HepG2 (cell line): ENCODE results near the gene ZNF331. TPM values are rescaled to one million over a fixed set of nuclear protein-coding genes. Genes with fewer than 3 reads are reported as not detected.

Experiments used
- ARID2 ChIP-seq: sonication (generic); formaldehyde crosslinking; IDR thresholded peaks from 2 replicates; pipeline ENCODE4 v1.8.1; 2022; ENCODE audit warnings: mild to moderate bottlenecking, missing genetic modification reagents, borderline replicate concordance
- BCL6 ChIP-seq: IDR thresholded peaks from 2 replicates; pipeline ENCODE4 v1.6.1; 2016; ENCODE audit warnings: missing genetic modification reagents, missing compliant biosample characterization
- HNRNPH1 ChIP-seq: fragments of 200-400 bp; formaldehyde crosslinking; optimal IDR thresholded peaks from 2 replicates; pipeline ENCODE3; 2017; ENCODE audit warnings: mild to moderate bottlenecking, low read depth, low read length
- HNRNPL ChIP-seq: fragments of 200-400 bp; formaldehyde crosslinking; IDR thresholded peaks from 2 replicates; pipeline ENCODE4 v1.6.1; 2017; ENCODE audit warnings: mild to moderate bottlenecking, low read depth, low read length
- IRF2 ChIP-seq: IDR thresholded peaks from 2 replicates; pipeline ENCODE4 v1.6.1; 2018; ENCODE audit warnings: missing genetic modification reagents, missing compliant biosample characterization
- KAT8 ChIP-seq: IDR thresholded peaks from 2 replicates; pipeline ENCODE4 v1.6.1; 2016; ENCODE audit warnings: missing genetic modification reagents, missing compliant biosample characterization
- KDM5A ChIP-seq: fragments of 200-600 bp; sonication (generic); IDR thresholded peaks from 2 replicates; pipeline ENCODE4 v1.7.0; 2018; ENCODE audit warnings: antibody characterized with exemption, mild to moderate bottlenecking, low read length, borderline replicate concordance
- KMT2B ChIP-seq: IDR thresholded peaks from 2 replicates; pipeline ENCODE4 v1.6.1; 2016; ENCODE audit warnings: missing genetic modification reagents, missing compliant biosample characterization
- MXD4 ChIP-seq: IDR thresholded peaks from 2 replicates; pipeline ENCODE4 v1.6.1; 2016; ENCODE audit warnings: mild to moderate bottlenecking, missing biosample characterization, missing genetic modification reagents
- NFYC ChIP-seq: IDR thresholded peaks from 2 replicates; pipeline ENCODE4 v1.6.1; 2016; ENCODE audit warnings: missing genetic modification reagents, missing compliant biosample characterization
- SKI ChIP-seq: fragments of 450-650 bp; IDR thresholded peaks from one replicate; pipeline ENCODE4 v1.6.1; 2018; ENCODE audit warnings: mild to moderate bottlenecking; ENCODE audit not compliant: partially characterized antibody
- SMC3 ChIP-seq: IDR thresholded peaks from 2 replicates; pipeline ENCODE4 v1.6.1; 2011; ENCODE audit warnings: low read length, improper control_type of control experiment
- SUZ12 ChIP-seq: fragments of 150-350 bp; IDR thresholded peaks from 2 replicates; pipeline ENCODE4 v1.6.1; 2014; ENCODE audit warnings: low read depth, low read length
- TBX2 ChIP-seq: sonication (generic); formaldehyde crosslinking; IDR thresholded peaks from 2 replicates; pipeline ENCODE4 v1.5.0; 2020; ENCODE audit warnings: missing genetic modification reagents, mild to moderate bottlenecking, borderline replicate concordance
- THAP11 ChIP-seq: IDR thresholded peaks from 2 replicates; pipeline ENCODE4 v1.6.1; 2016; ENCODE audit warnings: missing biosample characterization, missing genetic modification reagents
- ZFP82 ChIP-seq: sonication (generic); formaldehyde crosslinking; IDR thresholded peaks from 2 replicates; pipeline ENCODE4 v1.5.1; 2020; ENCODE audit warnings: mild to moderate bottlenecking, missing genetic modification reagents, borderline replicate concordance
- ZMYM2 ChIP-seq: sonication (generic); formaldehyde crosslinking; IDR thresholded peaks from 2 replicates; pipeline ENCODE4 v1.8.0; 2022; ENCODE audit warnings: mild to moderate bottlenecking, missing genetic modification reagents
- ZNF558 ChIP-seq: sonication (generic); formaldehyde crosslinking; IDR thresholded peaks from 2 replicates; pipeline ENCODE4 v1.9.0; 2022; ENCODE audit warnings: mild to moderate bottlenecking, missing genetic modification reagents, borderline replicate concordance
- polyA plus RNA-seq, 8 experiments: library from polyadenylated mRNA; depleted of rRNA in 3 of 8; stranded (reverse) in 7 of 8; unstranded in 1 of 8; fragments of >200 nt; fragmentation: Illumina TruSeq in 4 of 8; extraction: Trizol in 4 of 8; gene quantifications; 2 replicates each; pipeline versions ENCODE4 v1.2.1 to v1.2.3, GENCODE V29; 2011 to 2016; ENCODE audit warnings: low read depth in 4 of 8, missing spikeins in 1 of 8, mixed read lengths in 1 of 8; ENCODE audit not compliant: insufficient read depth in 1 of 8
- total RNA-seq, 5 experiments: library from RNA; depleted of rRNA; stranded (reverse); fragments of >200 nt; fragmentation: Illumina TruSeq; extraction: Trizol; gene quantifications; 2 replicates each; pipeline ENCODE4 v1.2.3, GENCODE V29; 2016; ENCODE audit warnings: low read depth in 1 of 5
- TF ChIP-seq, protein P1 (sequence below): sonication (generic); formaldehyde crosslinking; IDR thresholded peaks from 2 replicates; pipeline ENCODE4 v1.5.1; 2020; ENCODE audit warnings: missing genetic modification reagents, mild to moderate bottlenecking, borderline replicate concordance
- TF ChIP-seq, protein P2 (sequence below): sonication (generic); formaldehyde crosslinking; IDR thresholded peaks from 2 replicates; pipeline ENCODE4 v1.4.0; 2020; ENCODE audit warnings: missing genetic modification reagents
- TF ChIP-seq, protein P3 (sequence below): IDR thresholded peaks from 2 replicates; pipeline ENCODE4 v1.6.1; 2018; ENCODE audit warnings: missing genetic modification reagents
- TF ChIP-seq, protein P4 (sequence below): sonication (generic); formaldehyde crosslinking; IDR thresholded peaks from 2 replicates; pipeline ENCODE4 v1.5.1; 2020; ENCODE audit warnings: mild to moderate bottlenecking, missing genetic modification reagents, moderate library complexity
- TF ChIP-seq, protein P5 (sequence below): sonication (generic); formaldehyde crosslinking; IDR thresholded peaks from 2 replicates; pipeline ENCODE4 v1.4.0; 2020; ENCODE audit warnings: missing genetic modification reagents

ZNF331 gene
- total and polyA plus RNA-seq, 2 of the 13 experiments (the other 11 are each of a cell fraction or from before 2014, with no cell fraction given) = 8.2 to 13.3 TPM

DNA sequence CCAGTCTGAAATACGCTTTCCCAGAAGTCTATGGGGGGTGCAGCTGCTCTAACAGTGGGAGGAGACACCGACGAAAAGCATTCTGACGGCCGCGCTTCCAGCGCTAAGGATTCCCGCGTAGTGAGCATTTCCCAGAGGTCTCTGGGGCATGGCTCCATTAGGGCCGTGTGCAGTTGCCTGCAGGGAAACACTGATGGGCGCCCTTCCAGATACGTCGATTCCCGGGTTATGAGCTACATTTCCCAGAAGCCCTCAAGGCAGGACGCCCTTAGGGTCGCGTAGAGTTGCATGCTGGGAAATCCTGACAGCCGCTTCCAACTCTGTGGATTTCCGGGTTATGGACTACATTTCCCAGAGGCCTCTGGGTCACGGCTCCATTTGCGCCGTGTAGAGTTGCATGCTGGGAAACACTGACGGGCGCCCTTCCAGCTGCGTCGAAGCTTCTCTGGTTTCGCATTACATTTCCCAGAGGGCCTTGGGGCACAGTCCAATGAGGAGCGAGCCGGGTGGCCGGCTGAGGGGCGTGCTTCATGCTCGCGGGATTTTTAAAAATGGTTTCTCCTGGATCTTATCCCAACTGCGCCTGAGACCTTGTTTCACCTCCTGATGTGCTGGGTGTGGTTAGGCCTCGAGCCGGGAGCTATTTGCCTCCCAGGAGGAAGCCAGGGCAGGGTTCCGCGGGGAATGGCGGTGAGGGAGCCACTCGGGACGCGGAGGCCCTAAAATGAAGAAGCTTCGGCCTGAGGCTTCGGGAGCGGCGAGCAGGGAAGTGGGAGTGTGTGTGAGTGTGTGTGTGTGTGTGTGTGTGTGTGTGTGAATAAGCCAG lies 17.2 kb upstream of the ZNF331 start (continued):
- TF ChIP-seq, protein P1, sequence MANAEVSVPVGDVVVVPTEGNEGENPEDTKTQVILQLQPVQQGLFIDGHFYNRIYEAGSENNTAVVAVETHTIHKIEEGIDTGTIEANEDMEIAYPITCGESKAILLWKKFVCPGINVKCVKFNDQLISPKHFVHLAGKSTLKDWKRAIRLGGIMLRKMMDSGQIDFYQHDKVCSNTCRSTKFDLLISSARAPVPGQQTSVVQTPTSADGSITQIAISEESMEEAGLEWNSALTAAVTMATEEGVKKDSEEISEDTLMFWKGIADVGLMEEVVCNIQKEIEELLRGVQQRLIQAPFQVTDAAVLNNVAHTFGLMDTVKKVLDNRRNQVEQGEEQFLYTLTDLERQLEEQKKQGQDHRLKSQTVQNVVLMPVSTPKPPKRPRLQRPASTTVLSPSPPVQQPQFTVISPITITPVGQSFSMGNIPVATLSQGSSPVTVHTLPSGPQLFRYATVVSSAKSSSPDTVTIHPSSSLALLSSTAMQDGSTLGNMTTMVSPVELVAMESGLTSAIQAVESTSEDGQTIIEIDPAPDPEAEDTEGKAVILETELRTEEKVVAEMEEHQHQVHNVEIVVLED (CRISPR knock-in tag) = peak; percentile 88
- TF ChIP-seq, protein P2, sequence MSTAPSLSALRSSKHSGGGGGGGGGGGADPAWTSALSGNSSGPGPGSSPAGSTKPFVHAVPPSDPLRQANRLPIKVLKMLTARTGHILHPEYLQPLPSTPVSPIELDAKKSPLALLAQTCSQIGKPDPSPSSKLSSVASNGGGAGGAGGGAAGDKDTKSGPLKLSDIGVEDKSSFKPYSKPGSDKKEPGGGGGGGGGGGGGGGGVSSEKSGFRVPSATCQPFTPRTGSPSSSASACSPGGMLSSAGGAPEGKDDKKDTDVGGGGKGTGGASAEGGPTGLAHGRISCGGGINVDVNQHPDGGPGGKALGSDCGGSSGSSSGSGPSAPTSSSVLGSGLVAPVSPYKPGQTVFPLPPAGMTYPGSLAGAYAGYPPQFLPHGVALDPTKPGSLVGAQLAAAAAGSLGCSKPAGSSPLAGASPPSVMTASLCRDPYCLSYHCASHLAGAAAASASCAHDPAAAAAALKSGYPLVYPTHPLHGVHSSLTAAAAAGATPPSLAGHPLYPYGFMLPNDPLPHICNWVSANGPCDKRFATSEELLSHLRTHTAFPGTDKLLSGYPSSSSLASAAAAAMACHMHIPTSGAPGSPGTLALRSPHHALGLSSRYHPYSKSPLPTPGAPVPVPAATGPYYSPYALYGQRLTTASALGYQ (CRISPR knock-in tag) = no peak
- TF ChIP-seq, protein P3, sequence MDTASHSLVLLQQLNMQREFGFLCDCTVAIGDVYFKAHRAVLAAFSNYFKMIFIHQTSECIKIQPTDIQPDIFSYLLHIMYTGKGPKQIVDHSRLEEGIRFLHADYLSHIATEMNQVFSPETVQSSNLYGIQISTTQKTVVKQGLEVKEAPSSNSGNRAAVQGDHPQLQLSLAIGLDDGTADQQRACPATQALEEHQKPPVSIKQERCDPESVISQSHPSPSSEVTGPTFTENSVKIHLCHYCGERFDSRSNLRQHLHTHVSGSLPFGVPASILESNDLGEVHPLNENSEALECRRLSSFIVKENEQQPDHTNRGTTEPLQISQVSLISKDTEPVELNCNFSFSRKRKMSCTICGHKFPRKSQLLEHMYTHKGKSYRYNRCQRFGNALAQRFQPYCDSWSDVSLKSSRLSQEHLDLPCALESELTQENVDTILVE (CRISPR knock-in tag) = 0 out of 2 replicates have a peak, but pooled peaks have one; percentile 32
- TF ChIP-seq KDM5A (peak; percentile 84), HNRNPH1 (no peak), HNRNPL (no peak), ZFP82 (CRISPR knock-in tag) (no peak), NFYC (CRISPR knock-in tag) (peak; percentile 80), ARID2 (CRISPR knock-in tag) (no peak), KAT8 (CRISPR knock-in tag) (peak; percentile 83), ZNF558 (no peak), BCL6 (no peak; the same call in 1 of the 2 replicates), THAP11 (CRISPR knock-in tag) (peak; percentile 98), SKI (no peak), TBX2 (peak; percentile 33), KMT2B (CRISPR knock-in tag) (peak; percentile 61; the same call in 1 of the 2 replicates), MXD4 (CRISPR knock-in tag) (peak; percentile 69; the same call in 1 of the 2 replicates), SUZ12 (peak; percentile 78), ZMYM2 (CRISPR knock-in tag) (peak; percentile 46; the same call in 1 of the 2 replicates), SMC3 (no peak), IRF2 (peak; percentile 64; the same call in 1 of the 2 replicates)
- TF ChIP-seq, protein P4, sequence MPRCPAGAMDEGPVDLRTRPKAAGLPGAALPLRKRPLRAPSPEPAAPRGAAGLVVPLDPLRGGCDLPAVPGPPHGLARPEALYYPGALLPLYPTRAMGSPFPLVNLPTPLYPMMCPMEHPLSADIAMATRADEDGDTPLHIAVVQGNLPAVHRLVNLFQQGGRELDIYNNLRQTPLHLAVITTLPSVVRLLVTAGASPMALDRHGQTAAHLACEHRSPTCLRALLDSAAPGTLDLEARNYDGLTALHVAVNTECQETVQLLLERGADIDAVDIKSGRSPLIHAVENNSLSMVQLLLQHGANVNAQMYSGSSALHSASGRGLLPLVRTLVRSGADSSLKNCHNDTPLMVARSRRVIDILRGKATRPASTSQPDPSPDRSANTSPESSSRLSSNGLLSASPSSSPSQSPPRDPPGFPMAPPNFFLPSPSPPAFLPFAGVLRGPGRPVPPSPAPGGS = no peak
- TF ChIP-seq, protein P5, sequence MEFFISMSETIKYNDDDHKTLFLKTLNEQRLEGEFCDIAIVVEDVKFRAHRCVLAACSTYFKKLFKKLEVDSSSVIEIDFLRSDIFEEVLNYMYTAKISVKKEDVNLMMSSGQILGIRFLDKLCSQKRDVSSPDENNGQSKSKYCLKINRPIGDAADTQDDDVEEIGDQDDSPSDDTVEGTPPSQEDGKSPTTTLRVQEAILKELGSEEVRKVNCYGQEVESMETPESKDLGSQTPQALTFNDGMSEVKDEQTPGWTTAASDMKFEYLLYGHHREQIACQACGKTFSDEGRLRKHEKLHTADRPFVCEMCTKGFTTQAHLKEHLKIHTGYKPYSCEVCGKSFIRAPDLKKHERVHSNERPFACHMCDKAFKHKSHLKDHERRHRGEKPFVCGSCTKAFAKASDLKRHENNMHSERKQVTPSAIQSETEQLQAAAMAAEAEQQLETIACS (CRISPR knock-in tag) = no peak
